ENCODE measurements around the gene LGR4. TPM values are rescaled to one million over a fixed set of nuclear protein-coding genes. Genes with fewer than 3 reads are reported as not detected.

The LGR4 gene
- total RNA-seq, 4 donors from 2014 or later = 5.5 to 37.6 (median 11.8) TPM

GRCh38 chr11:27423125-27423524, 49.5 kb downstream of the LGR4 start:
- Histone ChIP-seq H3K4me3 (no peak overlapping the region), H3K27ac (peak overlapping the region in 2 of 4 donors; percentile 35 to 52), H3K27me3 (no peaks in the 10 kb centered on the region), H3K4me1 (peaks cover 42 to 56% of the 10 kb centered on the region in 2 donors), H3K36me3 (no peaks in the 10 kb centered on the region), H3K9me3 (no peaks in the 10 kb centered on the region)
- in situ Hi-C loops (cut with MboI; ENCODE audit: low sequenced_read_pairs in 4 of 4) (no loop called here), intact Hi-C loops (cut with DNase I; ENCODE audit: low total_unique reads) (loop anchor here (2.0 kb wide), 1 partner anchor 46 kb away; no protein-coding TSS in a partner anchor)
- ATAC-seq (peak; percentile 80 to 93), DNase-seq (peak; percentile 6 to 36)
- TF ChIP-seq POLR2A (IDR thresholded peaks at IDR 0.05) = no peak
- TF ChIP-seq CTCF (IDR thresholded peaks at IDR 0.05 in 4 of 5, conservative IDR thresholded peaks at IDR 0.05 in 1 of 5) = no peak

- intact Hi-C loops (cut with DNase I; ENCODE audit: low total_unique reads) (loop anchor here (2.0 kb wide), 1 partner anchor 47 kb away; no protein-coding TSS in a partner anchor), in situ Hi-C loops (cut with MboI; ENCODE audit: low sequenced_read_pairs in 4 of 4) (no loop called here)
- peaks cover 36 to 49% of the 10 kb centered on the region in 2 donors for H3K4me1 ChIP-seq
- peak overlapping the region in 1 of 4 donors; percentile 48 for H3K27ac ChIP-seq
- no peaks in the 10 kb centered on the region for H3K27me3 ChIP-seq
- DNase-seq (no peak), ATAC-seq (no peak)
- H3K9me3 ChIP-seq = no peaks in the 10 kb centered on the region
- no peaks in the 10 kb centered on the region for H3K36me3 ChIP-seq
- no peak for TF ChIP-seq CTCF (IDR thresholded peaks at IDR 0.05 in 4 of 5, conservative IDR thresholded peaks at IDR 0.05 in 1 of 5)
- no peak for TF ChIP-seq POLR2A (IDR thresholded peaks at IDR 0.05)
- H3K4me3 ChIP-seq = peak overlapping the region in 1 of 4 donors; percentile 8
Observed at GRCh38 chr11:27421819-27422494, 50.6 kb downstream of the LGR4 start.

DNA sequence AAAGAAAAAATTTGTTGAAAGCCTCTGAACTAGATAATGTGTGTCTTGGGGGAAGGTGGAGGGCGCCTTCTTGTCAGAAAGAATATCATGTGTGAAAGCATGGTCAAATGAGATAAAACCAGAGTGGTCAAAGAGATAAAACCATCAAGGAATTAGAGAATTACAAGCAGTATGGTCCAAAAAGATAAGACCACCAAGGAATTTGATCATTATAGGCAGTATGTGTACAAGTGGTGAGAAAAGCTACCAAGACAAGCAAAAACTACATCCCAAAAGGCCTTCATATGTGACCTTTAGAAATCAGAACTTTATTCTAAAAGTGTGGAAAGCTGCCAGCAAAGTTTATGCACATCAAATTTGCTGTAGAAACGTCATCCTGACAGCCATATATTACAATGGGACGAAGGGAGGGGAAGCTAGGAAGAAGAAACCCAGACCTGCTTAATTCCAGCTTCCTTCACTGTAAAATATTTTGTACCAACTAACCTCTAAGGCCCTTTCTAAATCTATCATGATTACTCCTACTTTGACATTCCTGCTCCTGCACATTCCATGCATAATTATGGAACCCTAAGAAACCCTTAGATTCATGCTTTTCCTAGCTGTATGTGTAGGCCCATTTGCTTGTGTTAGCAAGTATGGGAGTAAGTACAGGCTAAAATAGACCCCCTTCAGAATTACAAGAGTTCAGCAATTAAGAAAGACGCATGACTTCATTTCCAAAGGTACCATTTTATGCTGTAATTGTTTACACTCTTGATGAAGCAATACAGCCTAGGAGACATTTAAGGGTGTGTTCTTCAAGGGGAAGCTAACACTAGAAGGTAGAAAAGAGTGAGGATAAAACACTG, 51.6 kb downstream of the LGR4 start:
- H3K27me3 ChIP-seq = no peaks in the 10 kb centered on the region
- intact Hi-C loops (cut with DNase I; ENCODE audit: low total_unique reads) (no loop called here), in situ Hi-C loops (cut with MboI; ENCODE audit: low sequenced_read_pairs in 4 of 4) (no loop called here)
- H3K9me3 ChIP-seq = no peaks in the 10 kb centered on the region
- DNase-seq (no peak), ATAC-seq (peak in 1 of 2 donors; percentile 24)
- H3K4me3 ChIP-seq = no peak overlapping the region
- peaks cover 34 to 44% of the 10 kb centered on the region in 2 donors for H3K4me1 ChIP-seq
- no peaks in the 10 kb centered on the region for H3K36me3 ChIP-seq
- TF ChIP-seq CTCF (IDR thresholded peaks at IDR 0.05 in 4 of 5, conservative IDR thresholded peaks at IDR 0.05 in 1 of 5) (no peak), POLR2A (IDR thresholded peaks at IDR 0.05) (no peak)
- peak overlapping the region in 1 of 4 donors; percentile 48 for H3K27ac ChIP-seq

DNA sequence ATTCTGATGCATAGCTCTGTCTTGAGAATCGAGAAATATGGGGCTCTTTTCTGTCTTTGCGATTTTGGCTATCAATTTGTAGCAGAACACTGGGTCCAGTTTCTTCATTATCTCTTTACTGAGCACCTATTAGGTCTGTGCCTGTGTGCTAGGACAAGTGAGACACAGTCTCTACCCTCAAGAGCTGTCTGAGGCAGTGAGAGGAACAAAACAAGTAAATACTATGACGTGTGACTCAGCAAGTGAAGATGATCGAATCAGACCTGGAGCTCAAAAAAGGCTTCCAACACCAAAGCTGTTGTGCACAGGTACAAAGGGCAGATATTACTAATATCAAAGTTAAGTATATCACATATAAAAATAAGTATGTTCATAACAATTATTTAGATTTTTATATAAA, 52.4 kb downstream of the LGR4 start:
- TF ChIP-seq CTCF (IDR thresholded peaks at IDR 0.05 in 4 of 5, conservative IDR thresholded peaks at IDR 0.05 in 1 of 5) (no peak), POLR2A (IDR thresholded peaks at IDR 0.05) (no peak)
- in situ Hi-C loops (cut with MboI; ENCODE audit: low sequenced_read_pairs in 4 of 4) = no loop called here
- intact Hi-C loops (cut with DNase I; ENCODE audit: low total_unique reads) = no loop called here
- H3K4me1 ChIP-seq = peaks cover 34 to 44% of the 10 kb centered on the region in 2 donors
- H3K4me3 ChIP-seq = no peak overlapping the region
- DNase-seq (no peak), ATAC-seq (no peak)
- H3K27ac ChIP-seq = no peak overlapping the region
- H3K36me3 ChIP-seq = no peaks in the 10 kb centered on the region
- H3K9me3 ChIP-seq = no peaks in the 10 kb centered on the region
- no peaks in the 10 kb centered on the region for H3K27me3 ChIP-seq
